Left lung (tissue), 10 donors: Measurements from ENCODE around the gene CDNF. TPM values are rescaled to one million over a fixed set of nuclear protein-coding genes. Genes with fewer than 3 reads are reported as not detected.

Source experiments
- ATAC-seq: fragments of 200-7000 bp; cut with Tn5 transposase; one replicate; pipeline ENCODE4 v1.9.1; 2020; ENCODE audit warnings: moderate library complexity
- DNase-seq, 4 donors: peaks; one replicate each; pipeline ENCODE4 v3.0.0-alpha.2; 2013 to 2020
- H3K27ac ChIP-seq, 2 donors: fragments of 200-600 bp; sonication (generic) in 1 of 2; one replicate each; pipeline versions ENCODE4 v1.5.0 to v1.8.0; 2020 to 2021
- H3K27me3 ChIP-seq, 2 donors: fragments of 200-600 bp; sonication (generic) in 1 of 2; one replicate each; pipeline versions ENCODE4 v1.5.0 to v1.8.0; 2020 to 2021
- H3K36me3 ChIP-seq, 2 donors: fragments of 200-600 bp; sonication (generic) in 1 of 2; one replicate each; pipeline versions ENCODE4 v1.5.0 to v1.8.0; 2020 to 2021
- H3K4me1 ChIP-seq, 2 donors: fragments of 200-600 bp; one replicate each; pipeline ENCODE4 v1.8.0; 2021
- H3K4me3 ChIP-seq, 2 donors: fragments of 200-600 bp; sonication (generic) in 1 of 2; one replicate each; pipeline versions ENCODE4 v1.5.0 to v1.8.0; 2020 to 2021; ENCODE audit warnings: mild to moderate bottlenecking in 1 of 2
- H3K9me3 ChIP-seq, 2 donors: fragments of 200-600 bp; sonication (generic) in 1 of 2; one replicate each; pipeline versions ENCODE4 v1.5.0 to v1.8.0; 2020 to 2021
- CTCF ChIP-seq, 2 donors: fragments of 200-600 bp; sonication (generic) in 1 of 2; IDR thresholded peaks; one replicate each; pipeline versions ENCODE4 v1.5.0 to v1.8.0; 2021; ENCODE audit warnings: antibody characterized with exemption in 2 of 2
- intact Hi-C, 2 donors: fragments of 100-400 bp; cut with DNase I; formaldehyde crosslinking; loops; one replicate each; pipeline versions ENCODE4 v1.11.2 to v1.14.2; 2022
- polyA plus RNA-seq, 6 donors: library from polyadenylated mRNA; unstranded; fragments of 120-200 nt; gene quantifications; one replicate each; pipeline ENCODE4 v1.2.1, GENCODE V29; 2013; ENCODE audit not compliant: insufficient read length in 6 of 6
- total RNA-seq, 2 donors: library from RNA; stranded (reverse); fragmentation: NEBNext Ultra II Directional; extraction: Animal tissue kit (Norgen Biotek cat#: 25700); gene quantifications; one replicate each; pipeline ENCODE4 v1.2.1, GENCODE V29; 2021
- donor health status: DM: no; HTN: yes; CAD: no.
- donor health status: DM: no; HTN: no; CAD: no.

Gene CDNF
- total and polyA plus RNA-seq, 8 donors: 0.38 to 4.3 (median 2.9) TPM

GRCh38 chr10:14840178-14840577, 2.3 kb upstream of the CDNF start:
- no peak overlapping the region for H3K27ac ChIP-seq
- H3K27me3 ChIP-seq: no peaks in the 10 kb centered on the region
- H3K4me1 ChIP-seq: peaks cover 0 to 17% of the 10 kb centered on the region in 2 donors
- DNase-seq: no peak
- TF ChIP-seq CTCF (IDR thresholded peaks at IDR 0.05): no peak
- no peaks in the 10 kb centered on the region for H3K9me3 ChIP-seq
- no peak for ATAC-seq
- H3K4me3 ChIP-seq: no peak overlapping the region
- peaks cover 0 to 45% of the 10 kb centered on the region in 2 donors for H3K36me3 ChIP-seq
- intact Hi-C loops: no loop called here

GRCh38 chr10:14839305-14839695, 1.5 kb upstream of the CDNF start:
- ATAC-seq (no peak), DNase-seq (no peak)
- peaks cover 0 to 17% of the 10 kb centered on the region in 2 donors for H3K4me1 ChIP-seq
- peak overlapping the region; percentile 97 to 100 for H3K4me3 ChIP-seq
- H3K36me3 ChIP-seq: peaks cover 0 to 37% of the 10 kb centered on the region in 2 donors
- intact Hi-C loops: no loop called here
- H3K9me3 ChIP-seq: no peaks in the 10 kb centered on the region
- peak overlapping the region; percentile 87 to 93 for H3K27ac ChIP-seq
- no peak for TF ChIP-seq CTCF (IDR thresholded peaks at IDR 0.05)
- no peaks in the 10 kb centered on the region for H3K27me3 ChIP-seq

- no peaks in the 10 kb centered on the region for H3K9me3 ChIP-seq
- no peaks in the 10 kb centered on the region for H3K27me3 ChIP-seq
- DNase-seq (peak; percentile 41 to 87 (median 56)), ATAC-seq (peak; percentile 20)
- TF ChIP-seq CTCF (IDR thresholded peaks at IDR 0.05): no peak
- H3K4me3 ChIP-seq: peak overlapping the region; percentile 97 to 100
- H3K4me1 ChIP-seq: peaks cover 0 to 17% of the 10 kb centered on the region in 2 donors
- H3K27ac ChIP-seq: peak overlapping the region; percentile 87 to 93
- intact Hi-C loops: no loop called here
- H3K36me3 ChIP-seq: peaks cover 0 to 31% of the 10 kb centered on the region in 2 donors
These were observed 906 bp upstream of the CDNF start for GRCh38 chr10:14838582-14839304.

GRCh38 chr10:14837003-14837756, 657 bp downstream of the CDNF start:
- intact Hi-C loops: no loop called here
- ATAC-seq: peak; percentile 3
- no peak for TF ChIP-seq CTCF (IDR thresholded peaks at IDR 0.05)

GRCh38 chr10:14836208-14836607, 1.6 kb downstream of the CDNF start:
- H3K36me3 ChIP-seq: peaks cover 0 to 6% of the 10 kb centered on the region in 2 donors
- no peak overlapping the region for H3K27ac ChIP-seq
- H3K9me3 ChIP-seq: no peaks in the 10 kb centered on the region
- no peak for DNase-seq
- no peak overlapping the region for H3K4me3 ChIP-seq
- H3K27me3 ChIP-seq: no peaks in the 10 kb centered on the region
- intact Hi-C loops: no loop called here
- no peak for ATAC-seq
- no peak for TF ChIP-seq CTCF (IDR thresholded peaks at IDR 0.05)
- peaks cover 0 to 17% of the 10 kb centered on the region in 2 donors for H3K4me1 ChIP-seq

More at GRCh38 chr10:14837003-14837756, 657 bp downstream of the CDNF start:
- DNase-seq: no peak
- peaks cover 0 to 16% of the 10 kb centered on the region in 2 donors for H3K36me3 ChIP-seq
- no peaks in the 10 kb centered on the region for H3K27me3 ChIP-seq
- no peaks in the 10 kb centered on the region for H3K9me3 ChIP-seq
- peak overlapping the region; percentile 97 to 100 for H3K4me3 ChIP-seq
- peak overlapping the region; percentile 93 to 96 for H3K27ac ChIP-seq
- H3K4me1 ChIP-seq: peaks cover 0 to 17% of the 10 kb centered on the region in 2 donors
